Lower lobe of right lung (tissue), 2 donors: ENCODE data around the gene ADGRL3. TPM values are rescaled to one million over a fixed set of nuclear protein-coding genes. Genes with fewer than 3 reads are reported as not detected.

ENCODE experiments used
- ATAC-seq, 2 donors: fragments of 200-7000 bp; cut with Tn5 transposase; one replicate each; pipeline ENCODE4 v1.9.1; 2020 to 2022; ENCODE audit warnings: mild to moderate bottlenecking in 2 of 2, moderate library complexity in 2 of 2
- DNase-seq: peaks from one replicate; pipeline ENCODE4 v3.0.0-alpha.2; 2020
- H3K27ac ChIP-seq: fragments of 200-600 bp; one replicate; pipeline ENCODE4 v1.8.0; 2022
- H3K27me3 ChIP-seq: fragments of 200-600 bp; one replicate; pipeline ENCODE4 v1.8.0; 2022; ENCODE audit warnings: low read depth
- H3K36me3 ChIP-seq: fragments of 200-600 bp; one replicate; pipeline ENCODE4 v1.8.0; 2022; ENCODE audit warnings: mild to moderate bottlenecking
- H3K4me1 ChIP-seq: fragments of 200-600 bp; one replicate; pipeline ENCODE4 v1.8.0; 2022
- H3K4me3 ChIP-seq: fragments of 200-600 bp; one replicate; pipeline ENCODE4 v1.8.0; 2022; ENCODE audit warnings: mild to moderate bottlenecking
- H3K9me3 ChIP-seq: fragments of 200-600 bp; one replicate; pipeline ENCODE4 v1.8.0; 2022
- CTCF ChIP-seq: fragments of 200-600 bp; IDR thresholded peaks from one replicate; pipeline ENCODE4 v1.8.0; 2022; ENCODE audit warnings: antibody characterized with exemption, mild to moderate bottlenecking
- intact Hi-C: fragments of 100-400 bp; cut with DNase I; formaldehyde crosslinking; loops from one replicate; pipeline ENCODE4 v1.11.0; 2022
- total RNA-seq: library from RNA; stranded (reverse); fragmentation: NEBNext Ultra II Directional; extraction: Animal tissue kit (Norgen Biotek cat#: 25700); gene quantifications from one replicate; pipeline ENCODE4 v1.2.1, GENCODE V29; 2021
- donor health status: DM: no; HTN: yes; CAD: no; lungs with severe emphysema.

The ADGRL3 gene
- total RNA-seq, 1 donor from 2014 or later = 6.0 TPM

- H3K4me1 ChIP-seq = no peaks in the 10 kb centered on the region
- no peaks in the 10 kb centered on the region for H3K27me3 ChIP-seq
- intact Hi-C loops = no loop called here
- H3K36me3 ChIP-seq = no peaks in the 10 kb centered on the region
- H3K9me3 ChIP-seq = no peaks in the 10 kb centered on the region
- ATAC-seq (no peak), DNase-seq (no peak)
- no peak for TF ChIP-seq CTCF
- no peak overlapping the region for H3K4me3 ChIP-seq
- no peak overlapping the region for H3K27ac ChIP-seq
Observed at GRCh38 chr4:61231421-61231820, 31.3 kb downstream of the ADGRL3 start.

GRCh38 chr4:61239250-61239649 lies 39.1 kb downstream of the ADGRL3 start:
- Histone ChIP-seq H3K9me3 (no peaks in the 10 kb centered on the region), H3K4me3 (no peak overlapping the region), H3K4me1 (no peaks in the 10 kb centered on the region), H3K27ac (no peak overlapping the region), H3K27me3 (no peaks in the 10 kb centered on the region), H3K36me3 (no peaks in the 10 kb centered on the region)
- TF ChIP-seq CTCF = no peak
- ATAC-seq (no peak), DNase-seq (no peak)
- intact Hi-C loops = no loop called here

GRCh38 chr4:61243962-61244361 lies 43.8 kb downstream of the ADGRL3 start:
- Histone ChIP-seq H3K4me3 (no peak overlapping the region), H3K9me3 (no peaks in the 10 kb centered on the region), H3K4me1 (no peaks in the 10 kb centered on the region), H3K27ac (no peak overlapping the region), H3K27me3 (no peaks in the 10 kb centered on the region), H3K36me3 (no peaks in the 10 kb centered on the region)
- ATAC-seq (no peak), DNase-seq (no peak)
- TF ChIP-seq CTCF = no peak
- intact Hi-C loops = no loop called here

GRCh38 chr4:61245069-61245714 lies 45.1 kb downstream of the ADGRL3 start:
- no peak for DNase-seq
- ATAC-seq = no peak
- intact Hi-C loops = no loop called here
- no peaks in the 10 kb centered on the region for H3K9me3 ChIP-seq
- TF ChIP-seq CTCF = no peak
- H3K4me3 ChIP-seq = no peak overlapping the region
- H3K36me3 ChIP-seq = no peaks in the 10 kb centered on the region
- no peak overlapping the region for H3K27ac ChIP-seq
- no peaks in the 10 kb centered on the region for H3K27me3 ChIP-seq
- no peaks in the 10 kb centered on the region for H3K4me1 ChIP-seq

- no peaks in the 10 kb centered on the region for H3K9me3 ChIP-seq
- DNase-seq = no peak
- no peaks in the 10 kb centered on the region for H3K36me3 ChIP-seq
- no peak overlapping the region for H3K4me3 ChIP-seq
- no peak for TF ChIP-seq CTCF
- no peaks in the 10 kb centered on the region for H3K27me3 ChIP-seq
- H3K27ac ChIP-seq = peak overlapping the region; percentile 22
- ATAC-seq = peak; percentile 41 to 43
- H3K4me1 ChIP-seq = no peaks in the 10 kb centered on the region
- intact Hi-C loops = no loop called here
Observed at GRCh38 chr4:61246034-61246433, 45.9 kb downstream of the ADGRL3 start.
